Medulla oblongata (tissue), 1 donor: Measurements from ENCODE around the gene C16orf95.

Experiments
- DNase-seq: peaks from one replicate; pipeline ENCODE4 v3.0.0-alpha.2; 2015; ENCODE audit errors: extremely low spot score

C16orf95 gene

GRCh38 chr16:87316450-87316922 is 706 bp downstream of the C16orf95 start:
- no peak for DNase-seq

DNA sequence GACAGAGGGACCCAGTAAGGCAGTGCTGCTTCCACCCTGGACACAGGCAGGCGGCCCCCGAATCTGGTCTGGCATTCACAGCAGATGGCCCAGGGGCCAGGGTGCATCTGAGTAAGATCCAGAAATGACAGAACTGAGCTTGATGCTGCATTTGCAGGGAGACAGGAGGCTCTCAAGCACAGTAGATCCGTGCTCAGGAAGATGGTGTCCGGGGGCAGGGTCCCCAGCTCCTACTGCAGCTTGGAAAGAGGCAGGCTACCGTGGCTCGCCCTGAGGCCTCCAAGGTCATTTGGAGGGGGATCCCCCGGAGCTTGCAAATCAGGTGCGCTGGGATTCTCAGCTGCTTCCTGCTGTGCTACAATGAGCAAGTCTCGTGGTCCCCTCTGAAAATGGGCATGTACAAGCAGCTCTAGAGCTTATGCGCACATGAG is 2.2 kb downstream of the C16orf95 start:
- DNase-seq = no peak

DNA sequence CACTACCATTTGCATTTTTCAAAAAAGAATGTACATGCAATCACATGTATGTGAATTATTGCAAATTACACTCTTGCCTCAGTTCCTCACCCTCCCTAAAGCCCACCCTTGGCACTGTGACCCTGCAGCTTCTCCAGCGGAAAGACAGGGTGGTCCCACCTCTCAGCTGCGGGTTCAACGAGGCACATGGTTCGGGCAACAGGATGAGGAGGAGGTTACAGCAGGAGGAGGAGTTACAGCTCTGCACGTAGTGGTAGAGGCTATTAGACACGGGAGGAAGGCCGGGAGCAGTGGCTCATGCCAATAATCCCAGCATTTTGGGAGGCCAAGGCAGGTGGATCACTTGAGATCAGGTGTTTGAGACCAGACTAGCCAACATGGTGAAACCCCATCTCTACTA is 5.2 kb downstream of the C16orf95 start:
- no peak for DNase-seq

DNA sequence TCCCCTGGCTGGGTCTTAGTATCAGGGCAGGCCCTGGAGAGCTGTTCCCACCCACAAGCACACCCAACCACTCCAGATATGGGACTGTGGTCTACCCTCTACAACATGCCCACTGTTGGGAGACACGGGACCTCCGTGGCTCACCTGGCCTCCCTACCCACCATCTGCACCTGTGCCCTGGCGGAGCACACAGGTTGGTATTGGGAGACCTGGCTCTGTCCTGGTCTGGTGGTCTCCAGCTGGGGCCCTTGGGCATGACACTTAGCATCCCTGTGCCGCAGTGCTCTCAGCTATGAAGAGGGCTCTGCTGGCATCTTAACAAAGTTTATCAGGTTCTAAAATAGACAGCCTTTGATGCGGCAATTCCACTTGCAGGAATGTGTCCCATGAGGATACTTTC is 5.8 kb downstream of the C16orf95 start:
- no peak for DNase-seq

DNA sequence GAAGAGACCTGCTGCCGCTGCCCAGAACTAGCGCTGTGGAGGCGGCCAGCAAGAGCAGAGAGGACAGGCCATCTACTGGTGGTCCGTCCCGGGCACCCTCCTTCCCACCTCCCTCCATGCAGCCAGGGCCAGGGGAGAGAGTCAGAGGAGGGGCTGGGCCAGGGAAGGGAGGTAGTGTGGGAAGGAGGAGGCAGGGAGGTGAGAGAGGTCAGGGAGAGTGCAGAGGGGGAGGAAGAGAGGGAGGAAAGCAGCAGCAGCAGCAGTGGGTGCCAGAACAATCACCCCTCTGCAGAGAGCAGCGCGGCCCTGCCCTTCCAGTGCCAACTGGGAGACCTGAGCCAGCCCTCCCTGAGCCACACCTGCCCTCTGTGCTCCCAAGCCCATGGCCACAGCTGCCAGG is 6.6 kb downstream of the C16orf95 start:
- DNase-seq = no peak

GRCh38 chr16:87309620-87310525 is 7.3 kb downstream of the C16orf95 start:
- DNase-seq = no peak

DNA sequence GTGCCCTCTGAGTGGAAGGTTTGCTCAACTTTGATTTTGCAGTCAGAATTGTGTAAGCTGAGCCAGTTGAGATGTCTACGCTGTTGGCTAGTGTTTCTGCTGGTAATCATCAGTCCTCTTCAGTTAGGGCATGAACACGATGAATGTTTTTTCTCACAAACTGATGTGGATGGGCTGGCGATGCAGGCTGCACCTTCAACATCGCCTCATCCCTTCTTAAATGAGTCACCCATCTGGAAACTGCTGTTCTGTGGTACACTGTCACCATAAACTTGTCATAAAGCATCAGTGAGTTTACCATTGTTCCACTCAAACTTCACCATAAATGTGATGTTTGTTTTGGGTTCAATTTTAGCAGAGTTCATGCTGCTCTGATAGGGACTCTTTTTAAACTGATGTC is 8.4 kb downstream of the C16orf95 start:
- no peak for DNase-seq

DNA sequence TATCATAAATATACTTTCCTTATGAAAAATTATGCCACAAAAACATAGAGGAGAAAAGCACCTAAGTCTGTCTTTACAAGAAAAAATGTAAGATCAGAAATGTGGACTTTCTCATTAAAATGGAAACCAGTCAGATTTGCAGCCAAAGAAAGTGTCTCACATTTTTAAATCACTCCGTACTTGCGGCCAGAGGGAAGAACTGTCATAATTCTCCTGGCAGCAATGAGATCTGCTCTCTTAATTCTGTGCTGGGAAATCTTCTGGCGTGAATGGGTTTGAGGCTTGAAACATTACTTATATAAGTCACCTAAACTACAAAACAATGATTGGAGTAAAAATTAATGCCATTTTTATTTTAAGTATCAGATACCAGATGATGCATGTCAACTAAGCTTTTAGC is 10.7 kb downstream of the C16orf95 start:
- DNase-seq = no peak

DNA sequence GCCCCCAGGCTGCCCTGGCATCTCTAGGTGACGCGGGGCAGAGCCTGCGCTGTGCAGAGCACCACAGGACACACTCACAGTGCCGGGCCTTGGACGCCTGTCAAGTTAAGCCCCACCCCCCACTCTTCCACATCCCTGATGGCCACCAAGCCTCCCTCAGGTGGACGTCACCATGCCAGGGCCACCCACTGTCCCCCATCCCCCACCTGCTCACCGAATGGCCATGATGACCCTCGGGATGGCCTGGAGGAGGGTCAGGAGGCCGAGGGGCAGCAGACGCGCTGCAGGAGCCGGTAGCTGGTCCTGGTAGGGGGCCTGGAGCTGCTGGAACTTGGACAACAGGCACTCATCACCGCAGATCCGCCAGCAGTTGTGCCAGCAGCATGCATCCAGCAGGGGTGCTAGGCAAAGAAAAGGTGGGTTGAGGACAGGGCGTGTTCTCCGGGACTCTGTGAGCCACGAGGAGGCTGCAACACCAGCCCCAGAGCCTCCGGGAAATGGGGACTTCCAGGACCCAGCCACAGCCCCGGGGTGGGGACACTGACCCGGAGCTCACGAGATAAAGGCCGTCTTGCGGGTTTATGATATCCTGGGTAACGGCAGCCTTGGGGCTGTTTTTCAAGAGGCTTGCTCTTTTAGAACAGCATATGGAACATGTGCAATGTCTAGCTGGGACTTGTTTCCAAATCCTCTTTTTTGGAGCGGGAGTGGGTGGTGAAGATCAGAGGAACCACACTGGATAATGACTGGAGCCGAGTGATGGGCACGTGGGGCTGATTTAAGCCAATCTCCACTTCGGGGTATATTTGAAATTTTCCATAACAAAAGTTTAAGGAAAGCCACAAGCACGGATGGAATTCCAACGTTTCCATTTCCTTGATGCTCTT is 11.4 kb downstream of the C16orf95 start:
- DNase-seq = no peak

- no peak for DNase-seq
Measured at GRCh38 chr16:87304951-87305350, 12.2 kb downstream of the C16orf95 start.

GRCh38 chr16:87303962-87304521 is 13.2 kb downstream of the C16orf95 start:
- no peak for DNase-seq

DNA sequence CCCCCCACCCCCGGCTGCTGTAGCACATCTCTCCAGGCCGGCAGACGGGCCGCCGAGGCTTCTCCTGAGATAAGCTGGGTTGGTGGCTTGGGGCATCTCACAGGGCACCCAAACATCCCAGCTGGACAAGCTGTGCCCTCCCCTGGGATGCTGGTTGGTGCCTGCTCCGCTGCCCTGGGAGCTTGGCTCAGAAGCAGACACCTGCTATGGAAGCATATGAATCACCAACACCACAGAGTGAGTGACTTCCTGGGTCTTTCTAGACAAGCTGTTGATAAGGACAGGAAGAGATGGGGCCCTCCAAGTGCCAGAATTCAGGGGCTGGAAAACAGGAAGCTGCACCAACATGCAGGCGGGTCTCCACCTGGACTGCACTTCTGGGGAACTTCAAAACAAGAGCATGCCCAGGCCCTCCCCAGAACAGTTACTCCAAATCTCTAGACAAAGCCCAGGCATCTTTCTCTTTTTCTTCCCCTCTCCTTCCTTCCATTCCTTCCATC is 13.7 kb downstream of the C16orf95 start:
- no peak for DNase-seq

GRCh38 chr16:87298857-87299465 is 18.2 kb downstream of the C16orf95 start:
- no peak for DNase-seq

DNA sequence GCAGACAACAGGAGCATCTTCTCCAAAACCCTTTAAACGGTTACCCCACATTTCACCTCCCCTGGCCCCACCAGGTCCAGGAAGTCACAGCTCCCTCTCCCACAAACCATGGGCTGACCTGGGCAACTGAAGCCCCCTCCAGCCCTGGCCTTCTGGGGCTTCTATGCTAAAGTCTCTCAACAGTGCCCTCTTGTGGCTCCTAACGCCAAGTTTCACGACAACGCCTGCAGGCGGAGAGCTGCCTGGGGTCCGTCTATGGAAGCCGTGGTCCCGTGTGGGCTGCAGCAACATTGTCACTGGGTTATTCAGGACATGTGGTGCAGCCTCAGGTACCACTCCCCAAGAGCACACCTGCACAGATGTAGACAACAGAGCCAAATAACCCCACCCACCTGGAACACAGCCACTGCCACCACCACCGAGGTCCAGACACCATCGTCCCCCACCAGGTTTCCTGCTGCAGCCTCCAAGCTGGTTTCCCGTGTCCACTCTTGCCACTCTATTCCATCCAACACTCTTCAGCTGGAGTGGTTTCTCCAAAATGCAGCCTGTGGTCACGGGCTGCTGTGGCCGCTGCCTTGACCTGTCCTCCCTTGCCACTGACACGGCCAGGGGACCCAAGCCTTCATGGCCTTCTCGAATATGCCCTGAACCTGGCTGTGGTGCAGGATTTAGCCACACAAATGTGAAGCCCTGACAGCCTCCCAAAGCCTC is 19.1 kb downstream of the C16orf95 start:
- peak; percentile 32 for DNase-seq

GRCh38 chr16:87297407-87297806 is 19.8 kb downstream of the C16orf95 start:
- no peak for DNase-seq

DNA sequence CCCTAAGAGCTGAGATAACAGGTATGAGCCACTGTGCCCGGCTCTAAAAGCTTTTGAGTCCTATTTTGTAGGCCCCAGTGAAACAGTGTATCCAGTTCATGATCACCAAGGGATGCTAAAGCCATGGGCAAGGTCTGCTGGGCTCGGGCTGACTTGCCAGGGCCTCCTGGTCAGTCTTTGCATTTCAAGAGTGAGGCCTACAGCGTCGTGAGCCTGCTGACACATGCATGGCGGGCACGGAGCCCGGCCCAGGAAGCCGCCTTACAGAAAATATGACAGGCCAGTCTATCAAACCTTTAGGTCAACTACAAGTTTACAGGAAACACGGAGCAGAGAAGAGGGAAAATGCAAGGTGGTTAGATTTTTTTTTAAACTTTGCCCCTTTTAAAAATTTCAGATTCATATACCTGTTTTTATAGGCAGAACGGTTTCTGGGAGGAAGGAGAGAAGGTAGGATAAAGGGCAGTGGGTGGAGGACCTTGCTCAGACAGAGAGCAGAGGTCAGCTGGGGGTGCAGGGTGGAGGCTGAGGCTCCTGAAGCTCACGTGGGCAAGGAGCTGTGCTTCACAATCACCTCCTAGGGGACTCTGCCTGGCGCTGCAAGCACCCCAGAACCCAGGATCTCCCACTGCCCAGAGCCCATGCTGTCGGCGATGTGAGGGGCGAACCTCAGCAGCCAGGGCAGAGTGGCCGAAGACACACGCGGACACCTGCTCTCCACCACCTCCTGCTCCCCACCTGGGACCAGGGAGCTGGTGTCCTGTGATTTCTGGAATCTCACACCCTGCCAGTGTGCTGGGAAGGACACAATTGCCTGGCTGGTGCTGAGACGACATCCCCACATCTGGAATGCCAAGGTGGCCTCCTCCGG is 21.3 kb downstream of the C16orf95 start:
- no peak for DNase-seq

GRCh38 chr16:87295259-87295658 is 21.9 kb downstream of the C16orf95 start:
- DNase-seq = no peak

DNA sequence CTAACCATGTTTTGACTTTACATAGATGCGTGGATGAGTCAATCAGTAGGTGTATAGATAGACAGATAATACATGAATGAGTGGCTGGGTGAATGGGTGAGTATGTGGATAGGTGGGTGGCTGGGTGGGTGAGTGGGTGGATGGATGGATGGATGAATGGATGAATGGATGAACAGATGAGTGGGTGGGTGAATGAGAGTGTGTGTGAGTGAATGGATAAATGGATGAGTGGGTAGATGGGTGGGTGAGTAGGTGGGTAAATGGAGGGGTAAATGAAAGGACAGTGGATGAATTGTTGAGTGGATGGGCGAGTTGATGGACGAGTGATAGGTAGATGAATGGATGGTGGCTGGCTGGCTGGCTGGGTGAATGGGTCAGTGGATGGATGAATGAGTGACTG is 23.2 kb downstream of the C16orf95 start:
- DNase-seq = no peak

DNA sequence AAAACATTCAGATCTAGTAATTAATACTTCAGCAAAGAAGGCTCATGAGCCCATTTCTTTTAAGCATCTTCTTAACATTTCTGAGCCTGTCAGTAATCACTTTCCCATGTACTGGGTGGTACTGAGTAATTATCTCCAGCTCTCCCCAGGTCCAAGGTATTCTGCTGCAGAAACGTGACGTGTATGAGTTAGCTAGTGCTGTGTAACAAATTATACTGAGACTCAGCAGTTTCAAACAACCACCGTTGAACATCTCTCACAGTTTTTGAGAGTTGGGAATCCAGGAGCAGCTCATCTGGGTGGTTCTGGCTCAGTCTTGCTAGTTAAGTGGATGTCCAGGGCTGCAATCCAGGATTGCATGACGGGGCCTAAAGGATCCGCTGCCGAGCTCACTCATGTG is 25.2 kb downstream of the C16orf95 start:
- DNase-seq = no peak
